ENCODE data around the gene CPEB3.
"Not testable (repeated sequence)": the region's sequence is repeated elsewhere in the genome, so short reads cannot be mapped to it uniquely, and the experiment has no call there.

Gene CPEB3

DNA sequence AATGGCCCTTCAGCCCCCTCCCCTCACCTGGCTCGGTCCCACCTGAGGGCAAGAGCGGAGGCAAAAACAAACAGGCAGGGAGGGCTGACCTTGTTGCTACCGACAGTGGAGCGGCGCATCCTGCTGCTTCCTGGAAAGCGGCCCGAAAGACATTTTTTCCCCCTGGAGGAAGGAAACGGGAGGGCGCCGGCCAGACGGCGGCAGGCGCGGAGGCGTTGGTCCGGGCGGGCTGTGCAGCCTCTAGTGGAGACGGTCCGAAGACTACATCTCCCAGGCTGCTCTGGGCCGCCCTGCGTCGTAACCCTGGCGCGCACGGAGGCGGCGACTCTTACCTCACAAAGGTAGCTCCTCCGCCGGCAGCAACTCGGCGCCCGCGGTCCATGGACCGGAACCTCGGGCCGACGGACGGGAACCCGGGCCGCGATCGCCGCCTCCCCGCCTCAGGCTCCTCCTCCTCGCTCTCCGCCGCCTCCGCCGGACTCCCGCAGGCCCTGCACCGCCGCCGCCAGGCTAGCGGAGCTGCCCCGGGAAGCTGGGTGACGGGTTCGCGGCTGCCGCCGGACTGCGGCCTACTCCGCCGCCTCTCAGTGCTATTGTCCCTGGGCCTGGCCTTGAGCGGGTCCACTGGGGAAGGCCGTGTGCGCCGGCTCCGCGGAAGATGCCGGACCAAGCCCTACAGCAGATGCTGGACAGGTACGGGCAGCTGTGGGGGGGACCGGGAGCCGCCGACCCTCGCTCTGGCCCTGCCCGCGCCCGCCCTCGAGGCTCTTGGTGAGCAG lies at the start of gene CPEB3, which contains the start of gene MARCHF5:
Gene CPEB3, minus strand, starts transcription at position 242 of the 779 bp plus-strand sequence. CDS start 50,728 bp downstream, outside the sequence.
Gene MARCHF5, plus strand, starts transcription at position 331 of the 779 bp plus-strand sequence. Its CDS starts 328 bp downstream, at position 659.
- peak; percentile 99 for ATAC-seq

DNA sequence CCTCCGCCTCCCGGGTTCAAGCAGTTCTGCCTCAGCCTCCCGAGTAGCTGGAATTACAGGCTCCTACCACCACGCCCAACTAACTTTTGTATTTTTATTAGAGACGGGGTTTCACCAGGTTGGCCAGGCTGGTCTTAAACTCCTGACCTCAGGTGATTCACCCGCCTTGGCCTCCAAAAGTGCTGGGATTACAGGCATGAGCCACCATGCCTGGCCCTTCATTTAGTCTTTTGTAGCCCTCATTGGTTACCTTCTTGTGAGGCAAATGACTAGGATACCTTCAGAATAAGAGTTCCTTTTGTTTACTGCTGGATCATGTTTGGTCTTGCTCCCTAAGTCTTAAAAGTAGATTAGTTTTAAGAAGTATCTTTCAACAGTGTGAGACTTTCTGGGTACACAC lies 39.0 kb upstream of the CPEB3 start:
- not testable (repeated sequence) for ATAC-seq

DNA sequence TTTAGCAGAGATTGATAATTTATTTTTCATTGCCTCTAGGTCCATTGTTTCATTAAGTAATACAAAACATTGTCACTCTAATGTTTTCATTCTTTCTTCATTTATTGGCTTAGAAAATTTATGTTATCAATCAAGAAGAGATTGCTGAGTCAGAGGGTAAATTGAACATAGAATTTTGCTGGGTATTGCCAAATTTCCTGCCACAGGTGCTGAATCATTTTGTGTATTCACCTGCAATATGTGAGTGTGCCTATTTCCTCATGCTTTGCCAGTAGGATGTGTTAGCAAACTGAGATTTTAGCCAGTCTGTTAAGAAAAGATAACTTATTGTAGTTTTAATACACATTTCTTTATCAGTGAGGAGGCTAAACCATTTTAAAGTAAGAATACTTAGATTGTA lies 38.1 kb upstream of the CPEB3 start:
- no peak for ATAC-seq

DNA sequence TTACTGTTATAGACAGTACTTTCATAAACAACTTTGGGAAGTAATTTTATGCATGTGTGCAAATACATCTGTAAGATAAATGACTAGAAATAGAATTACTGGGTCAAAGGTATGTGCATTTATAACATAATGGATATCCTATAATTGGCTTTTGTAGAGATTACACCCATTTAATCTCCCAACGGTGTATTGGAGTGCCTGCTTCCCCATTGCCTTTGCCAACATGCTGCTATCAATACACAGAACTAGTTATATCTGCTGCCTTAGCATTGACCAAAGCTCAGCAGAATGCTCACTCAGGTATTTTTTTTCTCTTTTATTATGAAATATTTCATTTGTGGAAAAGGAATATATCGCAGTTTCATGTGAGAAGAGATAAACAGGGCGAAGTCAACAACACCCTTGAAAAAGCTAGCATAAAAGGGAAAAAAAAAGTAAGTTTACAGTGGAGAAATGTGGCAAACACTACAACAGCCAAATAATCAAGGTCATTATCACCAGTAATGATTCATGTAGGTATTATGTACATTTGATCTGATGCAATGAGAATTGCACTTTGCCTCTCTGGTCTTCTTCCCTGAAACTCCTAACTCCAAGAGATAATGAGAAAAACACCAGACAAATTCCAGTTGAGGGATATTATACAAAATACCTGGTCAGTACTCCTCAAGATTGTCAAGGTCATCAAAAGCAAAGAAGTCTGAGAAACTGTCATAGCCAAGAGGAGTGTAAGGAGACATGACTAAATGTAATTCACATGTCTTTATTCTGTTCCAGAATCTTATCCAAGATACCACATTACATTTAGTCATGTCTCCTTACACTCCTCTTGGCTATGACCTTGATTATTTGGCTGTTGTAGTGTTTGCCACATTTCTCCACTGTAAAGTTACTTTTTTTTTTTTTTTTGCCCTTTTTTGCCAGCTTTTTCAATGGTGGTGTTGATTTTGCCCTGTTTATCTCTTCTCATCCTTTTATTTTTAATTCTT lies 36.9 kb upstream of the CPEB3 start:
- ATAC-seq: no peak

DNA sequence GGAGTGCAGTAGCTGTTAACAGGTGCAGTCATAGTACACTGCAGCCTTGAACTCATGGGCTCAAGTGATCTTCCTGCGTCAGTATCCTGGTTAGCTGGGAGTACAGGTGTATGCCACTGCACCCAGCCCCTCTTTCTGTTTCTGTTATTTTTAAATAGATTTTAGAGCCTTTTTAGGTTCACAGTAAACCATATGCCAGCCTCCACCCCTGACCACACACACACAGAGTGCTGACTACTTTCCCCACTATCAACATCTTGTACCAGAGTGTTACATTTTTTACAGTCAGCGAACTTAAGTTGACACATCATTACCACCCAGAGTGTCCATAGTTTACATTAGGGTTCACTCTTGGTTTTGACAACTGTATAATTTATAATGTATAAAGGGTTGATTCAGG lies 32.2 kb upstream of the CPEB3 start:
- no peak for ATAC-seq

DNA sequence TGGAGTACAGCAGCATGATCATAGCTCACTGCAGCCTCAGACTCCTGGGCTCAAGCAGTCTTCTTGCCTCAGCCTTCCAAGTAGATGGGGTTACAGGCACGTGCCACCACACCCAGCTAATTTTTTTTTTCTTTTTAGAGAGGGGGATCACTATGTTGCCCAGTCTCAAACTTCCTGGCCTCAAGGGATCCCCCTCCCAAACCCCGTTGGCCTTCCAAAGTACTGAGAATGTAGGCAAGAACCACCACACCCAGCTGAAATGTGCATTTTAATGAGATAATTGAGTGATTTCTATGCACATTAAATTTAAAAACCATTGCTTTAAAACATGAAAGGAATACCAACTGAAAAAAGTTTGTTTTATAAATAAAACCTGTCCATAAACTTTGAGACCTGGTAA lies 25.7 kb upstream of the CPEB3 start:
- ATAC-seq: no peak

DNA sequence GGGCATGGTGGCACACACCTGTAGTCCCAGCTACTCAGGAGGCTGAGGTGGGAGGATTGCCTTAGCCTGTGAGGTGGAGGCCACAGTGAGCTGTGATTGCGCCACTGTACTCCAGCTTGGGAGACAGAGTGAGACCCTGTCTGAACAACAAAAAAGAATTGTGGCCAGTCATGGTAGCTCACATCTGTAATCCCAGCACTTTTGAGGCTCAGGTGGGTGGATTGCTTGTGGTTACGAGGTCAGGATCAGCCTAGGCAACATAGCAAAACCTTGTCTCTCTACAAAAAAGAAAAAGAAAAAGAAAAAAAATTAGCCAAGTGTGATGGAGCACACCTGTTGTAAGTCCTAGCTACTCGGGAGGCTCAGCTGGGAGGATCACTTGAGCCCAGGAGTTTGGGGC lies 22.9 kb upstream of the CPEB3 start:
- ATAC-seq: no peak

DNA sequence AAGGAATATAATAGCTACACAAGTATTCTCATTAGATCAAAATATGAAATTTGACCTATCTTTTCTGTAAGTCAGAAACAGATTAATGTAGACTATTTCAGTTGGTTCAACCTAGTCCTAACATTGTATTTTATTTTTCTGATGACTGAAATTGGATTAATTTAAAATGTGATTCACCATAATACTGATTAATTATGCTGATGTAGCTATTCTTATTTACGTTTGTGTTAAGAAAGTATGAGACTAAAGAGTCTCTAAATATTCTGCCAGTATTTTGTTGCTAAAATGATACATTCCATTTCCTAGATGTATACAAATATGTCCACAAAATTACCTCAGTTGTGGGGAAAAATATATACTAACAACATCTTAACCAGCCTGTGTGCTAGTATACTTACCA lies 18.4 kb upstream of the CPEB3 start:
- ATAC-seq: no peak

DNA sequence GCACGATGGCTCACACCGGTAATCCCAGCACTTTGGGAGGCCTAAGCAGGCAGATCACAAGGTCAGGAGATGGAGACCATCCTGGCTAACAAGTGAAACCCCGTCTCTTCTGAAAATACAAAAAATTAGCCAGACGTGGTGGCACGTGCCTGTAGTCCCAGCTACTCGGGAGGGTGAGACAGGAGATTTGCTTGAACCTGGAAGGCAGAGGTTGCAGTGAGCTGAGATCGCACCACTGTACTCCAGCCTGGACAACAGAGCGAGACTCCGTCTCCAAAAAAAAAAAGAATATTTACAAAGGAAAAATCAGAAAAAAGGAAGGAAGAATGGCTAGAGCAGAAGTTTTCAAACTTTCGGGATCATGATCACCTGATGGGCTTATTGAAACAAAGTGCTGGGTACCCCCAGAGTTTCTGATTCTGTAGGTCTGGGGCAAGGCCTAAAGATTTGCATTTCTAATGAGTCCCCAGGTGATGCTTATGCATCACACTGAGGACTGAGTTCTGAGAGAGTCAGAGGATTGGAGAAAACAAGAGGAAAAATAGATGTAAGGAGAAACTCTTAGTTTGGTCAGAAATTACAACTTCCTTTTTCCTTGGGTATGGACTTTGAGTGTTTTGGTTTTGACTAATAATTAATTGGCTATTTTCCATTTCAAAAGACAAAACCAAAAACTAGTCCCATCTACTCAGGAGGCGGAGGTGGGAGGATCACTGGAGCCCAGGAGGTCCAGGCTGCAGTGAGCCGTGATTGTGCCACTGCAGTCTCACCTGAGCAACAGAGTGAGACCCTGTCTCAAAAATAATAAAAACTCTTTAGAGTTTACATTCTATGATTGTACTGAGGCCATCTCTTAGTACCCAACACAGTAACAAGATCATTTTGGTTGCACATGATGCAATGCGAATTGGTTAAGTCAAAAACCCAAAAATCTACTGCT lies 14.5 kb upstream of the CPEB3 start:
- ATAC-seq: no peak

DNA sequence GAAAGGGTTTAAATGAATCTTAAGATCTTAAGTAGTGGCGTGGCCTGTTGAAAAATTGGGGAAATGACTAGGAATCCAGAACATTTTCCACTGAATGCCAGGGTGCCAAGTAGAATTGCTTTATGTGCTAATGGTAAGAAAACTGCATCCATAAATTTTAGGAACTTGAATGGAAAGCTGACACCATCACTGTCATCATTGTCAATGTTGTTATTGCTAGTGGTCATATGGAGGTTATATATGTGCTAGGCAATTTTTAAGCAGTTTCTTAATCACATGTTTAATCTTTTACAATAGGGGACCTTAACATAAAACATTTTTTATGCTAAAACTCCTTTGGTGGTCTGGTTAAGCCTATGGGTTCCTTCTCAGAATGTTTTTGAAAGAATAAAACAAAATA lies 13.2 kb upstream of the CPEB3 start:
- no peak for ATAC-seq

DNA sequence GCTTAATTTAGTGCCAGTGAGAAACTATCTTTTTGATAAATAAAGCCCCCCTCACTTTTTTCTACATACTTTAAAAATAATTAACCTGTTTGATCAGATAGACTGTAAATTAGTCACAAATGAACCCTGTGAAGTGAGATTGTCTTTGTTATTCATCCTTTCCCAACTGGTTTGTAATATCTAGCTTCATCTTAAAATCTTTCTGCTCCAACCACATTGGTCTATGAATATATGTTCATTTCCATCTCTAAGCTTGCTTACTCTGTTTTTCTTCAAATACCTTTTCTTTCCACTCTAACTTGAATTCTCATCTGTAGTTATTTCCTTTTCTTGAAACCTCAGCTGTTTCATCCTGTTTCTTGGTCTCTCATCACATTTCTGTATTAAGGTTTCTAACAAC lies 12.2 kb upstream of the CPEB3 start:
- peak; percentile 72 to 73 for ATAC-seq

DNA sequence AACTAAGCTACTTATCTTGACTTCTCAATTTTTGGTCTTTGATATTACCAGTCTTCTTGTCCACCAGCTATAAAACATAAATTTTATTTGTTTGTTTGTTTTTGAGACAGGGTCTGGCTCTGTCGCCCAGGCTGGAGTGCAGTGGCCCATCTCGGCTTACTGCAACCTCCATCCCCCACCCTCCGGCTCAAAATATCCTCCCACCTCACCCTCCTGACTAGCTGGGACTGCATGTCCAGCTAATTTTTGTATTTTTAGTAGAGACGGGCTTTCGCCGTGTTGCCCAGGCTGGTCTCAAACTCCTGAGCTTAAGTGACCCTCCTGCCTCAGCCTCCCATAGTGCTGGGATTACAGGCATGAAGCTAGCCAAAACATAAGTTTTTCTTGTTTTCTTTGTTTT lies 7.6 kb upstream of the CPEB3 start:
- no peak for ATAC-seq

DNA sequence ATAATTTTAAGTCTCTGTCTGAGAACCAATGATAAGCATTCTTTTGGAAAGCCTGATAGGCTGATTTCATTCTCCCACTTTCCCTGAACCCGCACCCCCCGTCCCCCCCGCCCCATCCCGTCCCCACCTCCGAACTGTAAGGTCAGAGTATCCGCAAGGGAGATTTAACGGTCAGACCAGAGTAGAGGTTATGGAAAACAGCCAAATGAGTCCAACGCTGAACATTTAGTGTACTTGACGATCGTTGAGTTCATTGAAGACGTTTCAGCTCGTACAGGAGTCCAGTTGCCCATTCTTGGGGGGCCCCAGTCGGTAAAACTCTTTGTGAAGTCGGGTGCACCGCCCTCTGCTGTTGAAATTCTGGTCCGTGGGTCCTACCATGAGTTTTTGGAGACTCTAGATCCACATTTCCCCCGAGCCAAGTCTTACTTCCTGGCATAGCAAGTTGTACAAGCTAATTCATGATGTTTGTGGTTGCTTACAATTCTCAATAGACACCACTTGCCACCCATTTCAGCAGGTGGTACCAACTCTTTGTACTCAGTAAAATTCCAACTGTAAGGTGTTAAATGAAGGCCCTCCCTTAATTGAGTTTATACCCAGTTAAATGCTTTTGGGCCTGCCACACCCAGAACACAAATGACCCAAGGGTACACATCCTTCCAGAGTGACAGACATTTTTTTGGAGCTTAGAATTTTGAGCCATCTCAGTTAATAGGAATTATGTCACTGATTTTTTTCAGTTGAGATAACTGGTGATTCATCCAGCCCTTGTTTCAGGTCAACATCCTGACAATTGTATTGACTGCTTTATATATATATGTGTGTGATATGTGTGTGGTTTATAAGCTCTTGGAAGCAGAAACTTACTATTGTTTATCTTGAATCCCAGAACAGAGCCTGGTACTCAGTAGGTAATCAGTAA lies 1.3 kb upstream of the CPEB3 start:
- no peak for ATAC-seq

DNA sequence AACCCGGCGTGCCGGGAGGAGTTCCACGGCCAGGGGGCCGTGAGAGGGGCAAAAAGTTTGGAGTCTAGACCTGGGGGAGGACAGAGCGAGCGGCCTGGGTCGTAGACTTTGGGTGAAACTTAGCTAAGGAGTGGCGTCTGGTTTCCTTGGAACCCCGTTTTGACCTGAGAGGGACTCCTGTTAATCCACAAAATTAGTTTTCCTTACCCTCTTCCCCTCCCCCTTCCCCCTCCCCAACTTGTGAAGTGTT lies 663 bp upstream of the CPEB3 start:
- no peak for ATAC-seq

DNA sequence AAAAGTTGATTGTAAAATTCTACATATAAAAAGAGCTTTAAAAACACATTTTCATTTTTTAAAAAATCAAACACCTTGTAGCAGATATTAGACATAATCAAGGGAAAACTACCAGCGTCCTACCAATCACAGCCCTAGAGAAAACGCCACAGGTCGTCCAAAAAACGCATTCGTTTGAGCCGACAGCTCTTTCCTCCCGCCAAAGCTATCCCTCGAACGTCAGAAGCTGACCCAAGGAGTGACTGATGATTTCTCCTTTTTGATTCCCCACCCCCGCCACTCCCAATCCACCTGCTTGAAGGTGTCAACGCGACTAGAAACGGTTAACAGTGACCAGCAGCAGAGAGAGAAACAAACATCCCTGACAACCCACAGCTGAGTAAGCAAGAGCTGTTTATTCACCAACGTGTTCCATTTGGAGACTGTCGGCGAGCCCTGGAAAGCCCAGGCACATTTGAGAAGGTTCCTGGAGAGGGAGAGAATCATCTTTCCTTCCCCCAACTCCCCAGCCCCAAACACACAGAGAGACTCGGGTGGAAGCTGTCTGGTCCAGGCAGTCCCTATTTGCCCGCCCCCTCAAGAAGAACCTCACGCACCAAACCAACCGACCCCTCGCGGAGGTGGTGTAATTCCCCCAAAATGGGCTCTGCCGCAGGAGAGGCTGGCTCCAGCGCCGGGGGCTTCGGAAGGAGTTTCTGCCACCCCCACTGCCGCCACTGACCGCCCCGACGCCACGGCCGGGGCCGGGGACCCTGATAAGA lies 622 bp downstream of the CPEB3 start:
- ATAC-seq: peak; percentile 6 to 19

DNA sequence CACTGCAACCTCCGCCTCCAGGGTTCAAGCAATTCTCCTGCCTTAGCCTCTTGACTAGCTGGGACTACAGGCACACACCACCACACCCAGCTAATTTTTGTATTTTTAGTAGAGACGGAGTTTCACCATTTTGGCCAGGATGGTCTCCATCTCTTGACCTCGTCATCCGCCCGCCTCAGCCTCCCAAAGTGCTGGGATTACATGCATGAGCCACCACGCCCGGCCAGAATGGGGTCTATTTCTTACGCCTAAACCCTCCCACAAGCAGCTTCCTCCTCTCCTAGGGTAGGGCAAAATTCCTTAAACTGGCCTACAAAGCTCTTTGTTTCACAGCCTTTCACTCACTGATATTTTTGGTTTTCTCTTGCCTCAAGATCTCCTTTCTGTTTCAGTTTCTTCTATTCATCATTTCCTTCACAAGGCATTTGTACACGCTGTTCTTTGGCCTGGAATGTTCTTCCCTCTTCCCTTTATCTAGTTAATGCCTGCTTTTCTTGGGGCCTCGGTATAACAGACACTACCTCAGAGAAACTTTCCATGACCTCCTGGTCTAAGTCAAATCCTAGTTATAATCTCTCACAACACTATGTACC lies 6.7 kb downstream of the CPEB3 start:
- no peak for ATAC-seq

DNA sequence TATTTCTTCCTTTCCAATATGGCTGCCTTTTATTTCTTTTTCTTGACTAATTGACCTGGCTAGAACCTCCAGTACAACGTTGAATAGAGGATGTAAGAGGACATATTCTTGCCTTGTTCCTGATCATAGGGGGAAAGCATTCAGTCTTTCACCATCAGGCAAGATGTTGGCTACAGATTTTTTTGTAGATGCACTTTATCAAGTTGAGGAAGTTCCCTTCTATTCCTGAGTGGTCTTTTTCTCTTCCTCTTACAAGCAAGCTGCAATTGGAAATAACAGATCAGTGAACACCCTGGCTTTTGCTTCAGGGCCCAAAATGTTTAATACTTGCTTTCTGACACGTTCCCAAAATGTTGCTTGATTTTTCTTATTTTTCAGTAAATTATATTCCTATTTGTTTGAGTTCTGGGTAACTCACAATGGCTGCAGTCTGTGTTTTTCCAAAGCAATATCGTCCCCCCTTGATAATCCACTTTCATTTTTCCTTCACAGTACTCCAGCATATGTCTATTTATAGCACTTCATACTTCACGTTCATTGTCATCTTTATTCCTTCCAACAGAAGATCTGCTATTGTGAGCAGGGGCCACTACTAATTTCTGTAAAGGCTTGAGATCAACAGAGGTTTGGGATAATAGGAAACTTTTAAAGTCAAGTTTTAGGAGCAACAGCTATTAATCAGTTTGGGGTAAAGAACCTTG lies 11.7 kb downstream of the CPEB3 start:
- no peak for ATAC-seq

DNA sequence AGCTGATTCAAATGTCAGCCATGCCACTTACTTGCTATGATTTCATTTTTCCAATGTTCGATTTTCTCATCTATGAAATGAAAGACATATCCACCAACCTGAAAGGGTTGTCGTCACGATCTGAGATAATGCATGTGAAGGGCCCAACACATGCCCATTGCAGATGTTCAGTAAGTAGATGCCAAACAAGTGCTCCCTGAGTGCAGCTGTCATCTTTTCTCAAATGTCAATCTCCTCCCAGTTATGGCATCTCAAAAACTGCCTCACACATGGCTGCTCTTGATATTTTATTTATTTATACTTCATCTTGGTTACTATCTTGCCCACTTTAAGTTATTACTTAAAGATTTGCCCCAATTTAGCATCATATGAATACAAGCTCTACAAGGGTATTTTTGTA lies 16.8 kb downstream of the CPEB3 start:
- ATAC-seq: no peak

DNA sequence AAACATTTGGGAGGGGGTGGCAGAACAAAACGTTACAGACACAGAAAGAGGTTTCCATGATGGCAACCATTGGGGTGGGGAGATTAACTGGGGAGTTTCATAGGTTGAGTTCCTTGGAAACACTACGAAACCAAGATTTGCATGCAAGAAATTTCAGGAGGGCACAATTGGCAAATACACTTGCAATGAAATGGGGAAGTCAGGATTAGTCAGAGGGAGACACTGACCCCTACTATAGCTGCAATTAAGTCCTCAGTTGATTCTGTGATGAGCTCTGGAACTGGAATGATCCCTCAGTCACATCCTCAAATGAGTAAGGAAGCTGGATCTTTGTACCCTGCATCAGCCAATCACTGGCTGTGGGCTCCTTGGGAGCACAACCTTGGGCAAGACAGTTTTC lies 22.1 kb downstream of the CPEB3 start:
- no peak for ATAC-seq

DNA sequence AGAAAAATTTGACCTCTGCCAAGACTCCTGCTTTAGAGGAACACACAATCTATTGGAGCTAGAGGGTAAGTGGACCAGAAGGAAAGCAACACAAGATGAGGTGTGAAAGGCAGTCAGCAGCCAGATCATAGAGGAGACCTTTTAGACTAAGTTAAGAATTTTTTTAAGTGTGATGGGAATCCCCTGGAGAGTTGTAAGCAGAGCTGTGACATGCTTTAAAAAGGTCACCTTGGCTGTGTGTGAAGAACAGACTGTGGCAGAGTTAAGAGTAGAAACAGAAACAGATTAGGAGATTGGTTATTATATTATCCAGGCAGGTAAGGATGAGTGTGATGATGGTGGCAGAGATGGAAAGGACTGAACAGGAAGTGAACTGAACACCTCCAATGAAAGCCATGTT lies 23.5 kb downstream of the CPEB3 start:
- peak; percentile 67 to 77 for ATAC-seq
